Measurements from ENCODE around the gene SLIT3.

Gene SLIT3

GRCh38 chr5:169300468-169301385 is at the start of gene SLIT3:
Gene SLIT3 (minus strand): TSS chr5:169301139. CDS start chr5:169300709, 430 bp downstream.
- FAIRE-seq, result no peak

DNA sequence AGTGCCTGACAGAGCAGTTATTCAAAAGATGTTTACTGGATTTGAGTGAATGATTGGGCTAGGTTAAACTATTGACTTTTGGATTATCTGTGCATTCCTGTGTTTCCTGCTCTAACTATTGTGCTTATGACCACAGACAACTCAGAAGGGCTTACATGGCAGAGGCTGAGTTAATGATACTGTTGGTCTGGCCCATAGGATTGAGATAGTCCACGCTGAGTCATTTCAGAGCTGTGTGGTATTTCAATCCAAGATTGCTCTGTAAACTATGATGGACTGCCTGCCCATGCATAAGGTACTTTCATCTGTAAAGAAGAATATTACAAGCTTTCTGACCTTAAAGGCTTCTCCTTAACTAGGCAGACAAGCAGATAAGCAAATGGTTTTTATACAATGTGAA is 49.1 kb upstream of the SLIT3 start:
- FAIRE-seq, result no peak

- no peak for FAIRE-seq
Measured at GRCh38 chr5:169347786-169348185, 46.8 kb upstream of the SLIT3 start.

- no peak for FAIRE-seq
Measured at GRCh38 chr5:169344629-169345028, 43.7 kb upstream of the SLIT3 start.

DNA sequence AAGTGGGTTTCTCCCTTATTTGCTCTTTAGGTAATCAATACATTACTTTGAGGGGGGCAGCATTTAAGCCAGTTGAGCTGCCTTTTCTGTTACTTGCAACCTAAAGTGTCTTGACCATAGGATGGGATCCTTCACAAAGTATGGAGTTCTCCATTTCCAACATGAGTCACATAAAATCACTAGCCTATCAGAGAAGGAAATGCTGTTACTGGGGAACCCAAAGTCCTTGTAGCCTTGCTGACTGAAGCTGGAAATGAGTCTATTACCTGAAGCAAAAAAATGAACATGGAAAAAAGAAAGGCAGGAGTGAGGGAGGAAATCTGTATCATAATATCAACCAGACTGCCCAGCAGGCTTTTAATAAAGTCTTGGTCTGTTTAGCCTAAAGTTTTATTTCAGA is 42.8 kb upstream of the SLIT3 start:
- FAIRE-seq, result no peak

DNA sequence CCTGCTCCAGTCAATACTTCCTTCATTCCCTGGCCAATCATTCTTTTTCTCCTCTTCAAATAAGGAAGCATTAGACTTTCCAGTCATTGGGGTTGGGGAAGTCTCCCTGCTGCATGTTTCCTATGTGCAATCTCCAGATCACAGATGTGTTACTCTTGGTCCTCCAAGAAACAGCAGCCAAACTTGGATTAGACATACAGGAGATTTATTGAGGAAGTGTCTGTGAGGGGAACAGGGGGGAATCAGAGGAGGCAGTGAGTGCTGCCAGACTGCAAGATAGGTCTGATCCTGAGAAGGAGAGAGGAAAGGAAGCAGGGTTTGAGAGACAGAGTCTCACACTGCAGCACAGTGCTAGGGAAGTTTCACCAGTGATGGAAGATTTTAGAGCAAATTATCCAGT is 40.6 kb upstream of the SLIT3 start:
- no peak for FAIRE-seq

DNA sequence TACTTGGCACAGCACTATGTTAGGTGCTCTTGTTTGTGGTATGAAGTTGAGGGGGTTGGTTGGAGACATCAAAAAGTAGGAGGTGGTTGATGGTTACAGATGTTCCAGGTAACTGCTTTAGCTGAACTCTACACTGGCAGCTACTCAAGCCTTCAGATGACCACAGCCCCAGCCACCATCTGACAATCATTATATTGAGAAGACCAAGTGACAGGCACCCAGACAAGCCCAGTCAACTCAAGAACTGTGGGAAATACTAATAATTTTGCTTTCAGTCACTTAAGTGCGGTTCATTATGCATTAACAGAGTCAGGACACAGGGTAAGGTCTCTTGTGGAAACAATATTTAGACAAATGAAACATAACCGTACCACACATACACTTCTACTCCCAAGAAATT is 38.9 kb upstream of the SLIT3 start:
- FAIRE-seq, result no peak

DNA sequence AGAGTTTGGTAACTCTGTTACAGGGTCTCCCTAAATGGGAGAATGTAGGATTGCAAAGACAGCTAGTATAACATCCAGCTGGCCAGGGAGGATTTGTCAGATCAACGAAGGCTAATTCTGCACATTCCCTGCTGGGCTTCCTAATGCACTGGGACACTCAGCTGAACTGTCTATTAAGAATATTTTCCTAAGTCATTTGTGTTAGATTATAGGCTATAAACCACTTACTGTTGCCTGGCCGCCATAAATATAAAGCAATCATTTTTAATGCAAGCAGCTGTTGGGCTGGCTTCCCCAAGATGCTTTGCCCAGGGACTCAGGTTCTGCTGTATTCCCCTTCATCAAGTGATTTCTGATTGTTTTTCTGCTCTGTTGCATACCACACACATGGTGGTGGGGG is 35.3 kb upstream of the SLIT3 start:
- no peak for FAIRE-seq

- FAIRE-seq, result no peak
Measured at GRCh38 chr5:169335806-169336205, 34.9 kb upstream of the SLIT3 start.

DNA sequence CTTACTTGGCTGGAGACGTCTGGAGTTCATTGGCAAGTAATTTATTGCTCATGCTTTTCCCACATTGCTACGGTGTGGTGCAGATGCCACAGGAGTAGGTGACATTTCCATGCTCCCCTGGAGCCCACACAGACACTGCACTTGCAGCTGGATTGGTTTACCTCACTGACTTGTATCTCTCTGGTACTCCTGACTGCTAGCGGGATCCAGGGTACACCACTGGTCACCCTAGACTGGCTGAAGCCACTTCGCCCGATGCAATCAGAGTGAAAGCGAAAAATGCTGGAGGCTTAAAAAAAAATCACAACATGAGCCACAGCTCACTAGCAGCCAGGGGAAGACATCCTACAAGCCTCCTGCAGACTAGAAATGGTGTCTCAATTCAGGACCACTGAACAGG is 32.6 kb upstream of the SLIT3 start:
- no peak for FAIRE-seq

GRCh38 chr5:169331292-169331852 is 30.4 kb upstream of the SLIT3 start:
- FAIRE-seq, result no peak

DNA sequence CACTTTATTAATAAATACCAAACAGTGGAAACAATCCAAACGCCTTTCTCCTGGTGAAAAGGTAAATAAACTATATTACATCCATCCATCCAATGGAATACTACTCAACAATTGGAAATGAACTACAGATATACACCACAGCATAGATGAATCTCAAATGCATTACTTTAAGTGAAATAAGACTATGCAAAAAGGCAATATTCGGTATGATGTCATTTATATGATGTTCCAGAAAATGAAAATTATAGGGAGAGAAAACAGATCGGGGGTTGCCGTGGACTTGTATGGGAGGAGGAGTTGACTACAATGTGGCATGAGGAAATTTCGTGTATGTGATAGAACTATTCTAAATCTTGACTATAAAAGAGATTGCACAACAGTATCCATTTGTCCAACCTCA is 27.5 kb upstream of the SLIT3 start:
- no peak for FAIRE-seq

- no peak for FAIRE-seq
Measured at GRCh38 chr5:169325273-169325672, 24.3 kb upstream of the SLIT3 start.

DNA sequence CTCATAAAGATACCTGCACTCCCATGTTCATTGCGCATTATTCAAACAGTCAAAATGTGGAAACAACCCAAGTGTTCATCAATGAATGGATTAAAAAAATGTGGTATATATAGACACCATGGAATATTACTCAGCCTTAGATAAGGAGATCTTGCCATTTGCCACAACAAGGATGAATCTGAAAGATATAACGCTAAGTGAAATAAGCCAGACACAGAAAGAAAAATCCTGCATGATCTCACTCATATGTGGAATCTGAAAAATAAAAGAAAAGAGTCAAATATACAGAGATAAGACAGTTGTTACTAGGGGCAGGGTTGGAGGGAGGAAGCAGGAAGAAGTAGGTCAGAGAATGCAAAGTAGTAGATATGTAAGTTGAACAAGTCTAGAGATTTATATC is 17.6 kb upstream of the SLIT3 start:
- no peak for FAIRE-seq

DNA sequence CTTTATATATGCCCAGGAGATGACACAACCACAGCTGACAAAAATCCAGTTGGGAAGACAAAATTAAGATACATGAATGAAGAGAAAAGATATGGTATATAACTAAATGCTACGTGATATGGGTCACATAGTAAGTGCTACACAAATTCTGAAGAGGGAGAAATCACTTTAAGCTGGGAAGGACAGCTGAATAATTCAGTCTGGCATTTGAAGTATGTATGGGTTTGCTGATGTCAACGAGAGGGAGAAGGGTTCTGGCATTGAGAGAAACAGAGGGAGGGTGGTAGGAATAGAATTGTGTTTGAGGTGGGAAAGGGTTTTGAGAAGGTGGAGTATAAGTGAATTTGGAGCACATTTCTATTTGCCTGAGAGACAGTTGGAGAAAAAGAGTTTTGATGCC is 6.7 kb upstream of the SLIT3 start:
- FAIRE-seq, result no peak

GRCh38 chr5:169305366-169305765 is 4.4 kb upstream of the SLIT3 start:
- no peak for FAIRE-seq

GRCh38 chr5:169304175-169304574 is 3.2 kb upstream of the SLIT3 start:
- no peak for FAIRE-seq

DNA sequence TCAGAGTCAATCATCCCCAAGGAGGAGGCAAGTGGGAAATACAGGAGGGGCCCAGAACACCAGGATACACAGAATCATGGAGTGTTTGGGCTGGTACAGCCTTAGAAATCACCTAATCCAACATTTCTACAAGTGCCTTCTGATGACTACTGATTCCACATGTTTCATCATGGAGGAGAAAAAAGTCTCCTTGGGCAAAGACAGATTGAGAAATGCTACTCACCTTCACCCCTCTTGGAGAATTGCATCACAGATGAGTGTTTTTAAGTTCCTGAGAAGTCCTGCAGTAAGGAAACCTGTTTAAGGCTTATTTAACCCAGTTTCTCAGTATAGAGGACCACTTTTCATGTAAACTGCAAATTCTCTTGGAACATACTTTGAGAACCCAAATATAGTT is 2.2 kb upstream of the SLIT3 start:
- no peak for FAIRE-seq

- no peak for FAIRE-seq
Measured at GRCh38 chr5:169302491-169303118, 1.7 kb upstream of the SLIT3 start.

DNA sequence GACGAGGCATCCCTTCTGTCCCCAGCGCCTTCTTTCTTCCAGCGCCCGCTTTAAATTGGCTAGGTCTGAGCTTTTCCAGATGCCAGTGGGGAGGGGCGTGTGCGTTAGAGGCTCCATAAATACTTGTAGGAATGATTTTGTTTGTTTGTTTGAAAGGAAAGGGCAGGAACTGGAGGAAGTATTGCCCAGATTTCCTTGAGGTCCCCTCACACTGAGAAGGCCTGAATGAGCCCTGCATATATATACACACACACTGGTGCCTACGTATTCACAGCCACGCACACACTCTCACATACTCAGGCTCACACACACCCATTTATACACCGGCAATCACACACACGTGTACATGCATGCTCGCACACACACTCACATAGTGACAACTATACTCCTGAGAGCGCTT is 1.0 kb upstream of the SLIT3 start:
- no peak for FAIRE-seq

- no peak for FAIRE-seq
Measured at GRCh38 chr5:169301386-169301934, 521 bp upstream of the SLIT3 start.

GRCh38 chr5:169299663-169300467 is 1.1 kb downstream of the SLIT3 start:
- no peak for FAIRE-seq

GRCh38 chr5:169299191-169299662 is 1.7 kb downstream of the SLIT3 start:
- no peak for FAIRE-seq
